ENCODE data around the gene MICALL1.

MICALL1 gene

GRCh38 chr22:37985050-37985585 is 79.0 kb downstream of the MICALL1 start:
- no peak for TF ChIP-seq POLR2A (IDR thresholded peaks at IDR 0.05; ENCODE audit: low read length)
- no peak for TF ChIP-seq GATA1 (IDR thresholded peaks at IDR 0.05; ENCODE audit: low read depth, low read length)
- DNase-seq = no peak

DNA sequence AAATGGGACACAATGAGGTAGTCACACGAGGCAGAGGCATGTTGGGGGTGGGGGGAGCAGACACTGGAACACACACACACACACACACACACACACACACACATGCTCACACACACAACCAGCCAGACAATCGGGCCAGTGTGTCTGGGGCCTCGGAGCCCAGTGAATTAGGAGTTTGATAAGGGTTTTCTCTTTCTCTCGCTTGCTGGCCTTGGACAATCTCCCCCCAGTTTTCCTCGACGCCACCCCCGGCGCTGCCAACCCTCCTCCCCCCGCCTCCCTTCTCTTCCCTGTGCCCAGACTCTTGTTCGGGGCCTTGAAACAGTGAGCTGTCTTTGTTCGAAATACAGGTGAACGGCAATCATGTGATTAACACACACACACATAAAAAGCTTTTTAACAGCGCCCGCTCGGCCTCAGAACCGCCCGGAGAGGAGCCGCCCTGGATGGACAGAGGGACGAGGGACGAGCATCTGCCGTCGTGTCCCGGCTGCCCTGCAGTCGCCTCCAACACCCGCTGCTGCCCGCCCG is 79.7 kb downstream of the MICALL1 start:
- TF ChIP-seq GATA1 (IDR thresholded peaks at IDR 0.05; ENCODE audit: low read depth, low read length) (no peak), POLR2A (IDR thresholded peaks at IDR 0.05; ENCODE audit: low read length) (no peak)
- DNase-seq = no peak

DNA sequence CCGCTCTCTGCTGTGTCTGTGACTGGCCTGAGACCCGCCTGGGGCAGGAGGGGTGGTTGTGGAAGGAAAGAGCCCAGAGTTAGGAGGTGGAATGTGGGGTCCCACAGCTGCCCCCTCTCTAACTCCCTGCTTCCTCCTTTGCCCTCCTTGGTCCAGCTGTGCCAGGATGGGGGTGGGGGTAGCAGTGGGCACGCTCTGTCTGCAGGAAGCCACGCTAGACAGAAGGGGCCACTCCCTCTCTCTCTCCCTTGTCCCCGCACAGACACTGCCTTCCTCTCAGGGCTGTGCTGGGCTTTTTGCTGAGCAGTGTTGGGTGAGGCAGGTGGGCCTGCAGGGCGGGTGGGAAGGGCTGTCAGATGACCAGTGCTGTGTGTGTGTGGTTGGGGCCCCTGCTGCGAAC is 80.3 kb downstream of the MICALL1 start:
- no peak for TF ChIP-seq POLR2A (IDR thresholded peaks at IDR 0.05; ENCODE audit: low read length)
- no peak for TF ChIP-seq GATA1 (IDR thresholded peaks at IDR 0.05; ENCODE audit: low read depth, low read length)
- no peak for DNase-seq

- DNase-seq = no peak
- TF ChIP-seq POLR2A (IDR thresholded peaks at IDR 0.05; ENCODE audit: low read length) (no peak), GATA1 (IDR thresholded peaks at IDR 0.05; ENCODE audit: low read depth, low read length) (no peak)
Observed at GRCh38 chr22:37989146-37990045, 83.3 kb downstream of the MICALL1 start.

- TF ChIP-seq GATA1 (IDR thresholded peaks at IDR 0.05; ENCODE audit: low read depth, low read length) (no peak), POLR2A (IDR thresholded peaks at IDR 0.05; ENCODE audit: low read length) (no peak)
- DNase-seq = no peak
Observed at GRCh38 chr22:37990301-37990700, 84.2 kb downstream of the MICALL1 start.

GRCh38 chr22:37990862-37991261 is 84.8 kb downstream of the MICALL1 start:
- TF ChIP-seq GATA1 (IDR thresholded peaks at IDR 0.05; ENCODE audit: low read depth, low read length) (no peak), POLR2A (IDR thresholded peaks at IDR 0.05; ENCODE audit: low read length) (no peak)
- DNase-seq = no peak

DNA sequence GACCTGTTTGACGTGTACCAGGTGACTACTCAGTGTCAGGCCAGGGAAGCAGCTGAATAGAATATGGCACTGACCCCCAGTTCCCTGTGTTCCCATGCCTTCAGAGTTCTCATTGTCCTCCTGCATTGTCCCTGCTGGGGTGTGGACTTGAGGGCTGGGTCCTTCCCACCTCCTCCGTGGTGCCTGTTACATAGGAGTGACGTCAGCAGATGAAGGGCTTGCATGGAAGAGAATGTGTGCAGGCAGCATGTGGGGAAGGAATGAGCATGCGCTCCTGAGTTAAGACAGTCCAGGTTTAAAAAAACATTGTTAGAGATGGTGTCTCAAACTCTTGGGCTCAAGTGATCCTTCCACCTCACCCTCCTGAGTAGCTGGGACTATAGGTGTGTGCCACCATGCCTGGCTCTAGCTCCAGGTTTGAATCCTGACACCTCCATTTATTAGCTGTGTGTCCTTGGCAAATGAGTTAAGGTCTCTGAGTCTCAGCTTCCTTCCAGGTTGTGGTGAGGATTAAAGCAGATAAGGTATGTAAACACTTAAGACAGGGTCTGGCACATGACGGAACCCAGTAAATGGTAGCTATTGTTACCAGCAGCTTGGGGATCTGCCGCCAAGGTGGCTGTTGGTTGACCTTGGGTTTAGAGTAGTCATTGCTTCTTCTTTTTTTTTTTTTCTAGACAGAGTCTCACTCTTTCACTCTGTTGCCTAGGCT is 85.8 kb downstream of the MICALL1 start:
- no peak for DNase-seq
- TF ChIP-seq POLR2A (IDR thresholded peaks at IDR 0.05; ENCODE audit: low read length) (no peak), GATA1 (IDR thresholded peaks at IDR 0.05; ENCODE audit: low read depth, low read length) (no peak)
